NCI-H2196 (cell line): ENCODE results near the gene SYNGAP1.
A peak's percentile ranks its signal among the peaks of the same experiment; 100 is the strongest.
"Not testable (repeated sequence)": the region's sequence is repeated elsewhere in the genome, so short reads cannot be mapped to it uniquely, and the experiment has no call there.

ENCODE experiments used
- DNase-seq: peaks from one replicate; lab custom pipeline; 2025; ENCODE audit not compliant: unreplicated experiment; lab: John Stamatoyannopoulos, UW

SYNGAP1 gene

DNA sequence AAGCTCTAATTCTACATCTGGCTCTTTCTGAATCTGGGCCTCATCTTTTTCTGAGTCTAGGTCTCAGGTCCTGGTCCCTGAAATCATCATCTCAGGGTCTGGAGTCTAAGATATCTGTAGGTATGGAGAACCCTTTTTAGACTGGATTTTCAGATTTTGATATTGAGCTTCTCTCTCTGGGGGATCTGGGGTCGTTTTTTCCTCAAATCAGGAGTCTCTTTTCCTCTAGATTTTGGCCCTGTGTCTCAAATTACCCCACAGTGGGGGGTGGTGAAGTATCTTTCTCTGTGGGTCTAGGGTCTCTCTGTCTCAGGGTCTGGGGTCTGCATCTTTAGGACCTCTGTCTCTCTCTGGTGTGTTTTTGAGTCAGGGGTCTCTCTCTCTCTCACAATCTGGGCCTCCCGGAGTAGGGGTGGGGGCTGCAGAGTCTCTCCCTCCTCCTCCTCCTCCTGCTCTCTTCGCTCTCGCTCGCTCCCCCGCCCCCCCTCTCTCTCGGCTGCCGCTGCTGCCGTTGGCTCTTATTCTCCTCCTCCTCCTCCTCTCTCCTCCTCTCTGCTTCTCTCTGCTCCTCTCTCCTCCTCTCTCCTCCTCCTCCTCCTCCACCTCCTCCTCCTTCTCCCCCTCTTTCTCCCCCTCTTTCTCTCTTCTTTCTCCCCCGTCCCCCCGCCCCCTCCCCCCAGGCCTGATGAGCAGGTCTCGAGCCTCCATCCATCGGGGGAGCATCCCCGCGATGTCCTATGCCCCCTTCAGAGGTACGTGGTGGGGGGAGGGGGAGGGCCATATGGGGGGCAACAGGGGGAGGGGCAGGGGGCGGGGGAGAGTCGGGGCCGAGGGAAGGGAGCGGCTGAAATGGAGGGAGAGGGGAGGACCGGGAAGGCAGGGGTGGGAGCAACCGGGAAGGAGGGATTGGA lies at the start of gene SYNGAP1:
Gene SYNGAP1 (plus strand): TSS at position 486 of the 911 bp plus-strand sequence. CDS start 200 bp downstream, at position 686.
- DNase-seq, result peak; percentile 23

- DNase-seq, result not testable (repeated sequence)
Observed at GRCh38 chr6:33371901-33372300, 48.0 kb upstream of the SYNGAP1 start.

DNA sequence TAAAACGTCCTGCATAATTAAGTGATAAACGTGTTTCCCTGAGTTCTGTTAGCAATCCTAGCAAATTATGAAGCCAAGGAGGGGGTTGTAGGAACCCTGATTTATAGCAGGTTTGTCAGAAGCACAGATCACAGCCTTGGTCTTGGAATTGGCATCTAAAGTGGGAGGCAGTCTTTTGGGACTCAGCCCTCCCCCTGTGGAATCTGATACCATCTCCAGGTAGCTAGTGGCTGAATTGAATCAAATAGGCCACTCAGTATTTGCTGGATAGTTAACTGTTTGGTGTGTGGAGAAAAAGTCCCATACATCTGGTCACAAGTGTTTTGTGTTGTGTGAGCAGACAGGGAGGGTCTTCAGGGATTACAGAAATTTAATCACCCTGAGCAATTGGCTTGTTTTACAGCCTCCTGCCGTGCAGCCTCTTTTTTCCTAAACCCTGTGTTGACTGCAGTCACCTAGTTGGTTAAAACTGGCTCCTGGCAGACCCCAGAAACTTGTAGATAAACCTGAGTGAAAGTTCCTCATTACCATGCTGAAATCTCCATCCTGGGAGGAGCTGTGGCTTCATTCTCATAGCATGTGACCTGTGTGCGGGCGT lies 47.2 kb upstream of the SYNGAP1 start:
- no peak for DNase-seq

DNA sequence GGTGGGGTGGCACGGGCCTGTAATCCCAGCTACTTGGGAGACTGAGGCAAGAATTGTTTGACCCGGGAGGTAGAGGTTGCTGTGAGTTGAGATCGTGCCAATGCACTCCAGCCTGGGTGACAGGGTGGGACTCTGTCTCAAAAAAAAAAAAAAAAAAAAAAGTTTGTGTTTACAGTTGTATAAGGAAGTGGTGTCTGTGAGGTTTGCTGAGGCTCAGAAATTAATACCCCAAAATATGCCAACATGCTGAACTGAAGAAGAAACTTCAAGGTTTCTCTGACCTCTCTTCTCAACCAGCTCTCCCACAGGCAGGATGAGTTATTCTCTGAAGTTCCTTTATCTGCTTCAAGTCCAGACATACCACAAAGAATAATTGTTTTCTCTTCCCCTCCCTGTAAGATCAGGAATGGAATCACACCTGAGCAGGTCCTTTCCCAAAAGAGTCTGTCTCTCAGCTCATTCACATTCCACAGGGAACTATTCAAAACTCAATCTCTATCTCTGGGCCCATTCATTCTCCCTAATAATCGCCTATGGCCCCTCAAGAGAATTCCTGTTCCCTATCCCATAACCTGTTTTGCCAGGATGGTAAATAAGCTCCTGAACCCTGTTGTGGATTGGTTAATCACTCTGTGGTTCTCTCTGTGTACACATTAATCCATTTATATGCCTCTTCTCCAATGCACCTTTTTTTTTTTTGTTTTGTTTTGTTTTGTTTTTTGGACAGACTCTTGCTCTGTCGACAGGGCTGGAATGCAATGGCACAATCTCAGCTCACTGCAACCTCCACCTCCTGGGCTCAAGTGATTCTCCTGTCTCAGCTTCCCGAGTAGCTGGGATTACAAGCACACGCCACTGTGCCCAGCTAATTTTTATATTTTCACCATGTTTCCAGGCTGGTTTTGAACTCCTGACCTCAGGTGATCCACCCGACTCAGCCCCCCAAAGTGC lies 45.6 kb upstream of the SYNGAP1 start:
- DNase-seq, result no peak

DNA sequence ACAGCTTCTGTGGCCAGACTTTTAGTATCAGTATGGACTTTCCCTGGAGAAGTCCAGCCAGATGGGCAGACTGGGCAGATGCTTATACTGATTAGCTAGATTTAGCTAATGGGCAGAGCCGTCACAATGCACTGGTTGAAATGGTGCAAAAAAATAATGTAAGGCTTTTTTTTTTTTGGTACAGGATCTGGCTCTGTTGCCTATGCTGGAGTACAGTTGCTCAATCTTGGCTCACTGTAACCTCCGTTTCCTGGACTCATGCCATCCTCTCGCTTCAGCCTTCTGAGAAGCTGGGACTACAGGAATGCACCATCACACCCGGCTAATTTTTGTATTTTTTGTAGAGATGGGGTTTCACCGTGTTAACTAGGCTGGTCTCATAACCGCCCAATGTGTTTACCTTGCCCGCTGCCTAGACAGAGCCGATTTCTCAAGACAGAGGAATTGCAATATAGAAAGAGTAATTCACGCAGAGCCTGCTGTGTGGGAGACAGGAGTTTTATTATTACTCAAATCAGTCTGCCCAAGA lies 44.7 kb upstream of the SYNGAP1 start:
- peak; percentile 44 for DNase-seq

DNA sequence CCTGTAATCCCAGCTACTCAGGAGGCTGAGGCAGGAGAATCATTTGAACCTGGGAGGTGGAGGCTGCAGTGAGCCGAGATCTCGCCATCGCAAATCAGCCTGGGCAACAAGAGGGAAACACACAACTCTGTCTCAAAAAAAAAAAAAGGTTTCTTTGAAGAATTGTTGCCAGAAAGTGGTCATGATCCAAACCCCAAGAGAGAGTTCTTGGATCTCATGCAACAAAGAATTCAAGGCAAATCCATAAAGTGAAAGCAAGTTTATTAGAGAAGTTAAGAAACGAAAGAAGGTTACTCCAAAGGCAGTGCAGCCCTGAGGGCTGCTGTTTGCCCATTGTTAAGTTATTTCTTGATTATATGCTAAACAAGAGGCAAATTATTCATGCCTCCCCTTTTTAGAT lies 42.7 kb upstream of the SYNGAP1 start:
- DNase-seq, result no peak

DNA sequence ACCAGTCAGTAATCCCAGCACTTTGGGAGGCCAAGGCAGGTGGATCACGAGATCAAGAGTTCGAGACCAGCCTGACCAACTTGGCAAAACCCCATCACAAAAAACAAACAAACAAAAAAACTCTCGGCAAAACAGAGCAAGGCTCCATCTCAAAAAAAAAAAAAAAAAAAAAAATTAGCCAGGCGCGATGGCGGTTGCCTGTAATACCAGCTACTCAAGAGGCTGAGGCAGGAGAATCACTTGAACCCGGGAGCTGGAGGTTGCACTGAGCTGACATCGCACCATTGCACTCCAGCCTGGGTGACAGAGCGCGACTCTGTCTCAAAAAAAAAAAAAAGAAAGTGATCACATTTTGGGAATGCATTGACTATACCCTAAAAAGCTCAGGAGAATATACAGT lies 40.7 kb upstream of the SYNGAP1 start:
- not testable (repeated sequence) for DNase-seq

DNA sequence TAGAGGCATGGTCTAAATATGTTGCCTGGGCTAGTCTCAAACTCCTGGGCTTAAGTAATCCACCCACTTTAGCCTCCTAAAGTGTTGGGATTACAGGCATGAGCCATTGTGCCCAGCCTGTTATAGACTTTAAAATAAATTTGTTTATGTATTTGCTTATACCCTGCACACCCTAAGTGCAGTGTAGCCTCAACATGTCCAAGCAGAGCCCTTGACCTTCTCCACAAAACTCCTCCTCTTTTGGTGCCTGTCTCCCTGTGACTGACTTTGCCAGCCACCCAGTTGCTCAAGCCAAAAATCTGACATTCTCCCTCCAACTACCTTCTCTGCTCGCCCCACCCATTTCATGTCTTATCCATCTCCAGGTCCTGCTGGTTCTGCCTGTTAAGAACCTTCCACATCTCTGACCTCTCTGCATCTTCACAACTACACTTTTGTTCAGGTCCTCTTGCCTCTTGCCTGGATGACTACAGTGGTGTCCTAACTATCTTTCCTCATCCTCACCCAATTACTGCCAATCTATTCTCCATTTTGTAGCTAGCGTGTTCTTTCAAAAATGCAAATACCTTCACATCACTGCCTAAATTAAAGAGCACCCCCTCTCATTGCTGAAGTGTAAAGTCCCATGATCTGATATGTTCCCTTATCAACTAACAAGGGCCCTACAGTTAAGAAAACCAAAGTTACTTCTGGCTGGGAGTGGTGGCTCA lies 39.4 kb upstream of the SYNGAP1 start:
- DNase-seq, result no peak

GRCh38 chr6:33383427-33384185 lies 36.3 kb upstream of the SYNGAP1 start:
- no peak for DNase-seq

DNA sequence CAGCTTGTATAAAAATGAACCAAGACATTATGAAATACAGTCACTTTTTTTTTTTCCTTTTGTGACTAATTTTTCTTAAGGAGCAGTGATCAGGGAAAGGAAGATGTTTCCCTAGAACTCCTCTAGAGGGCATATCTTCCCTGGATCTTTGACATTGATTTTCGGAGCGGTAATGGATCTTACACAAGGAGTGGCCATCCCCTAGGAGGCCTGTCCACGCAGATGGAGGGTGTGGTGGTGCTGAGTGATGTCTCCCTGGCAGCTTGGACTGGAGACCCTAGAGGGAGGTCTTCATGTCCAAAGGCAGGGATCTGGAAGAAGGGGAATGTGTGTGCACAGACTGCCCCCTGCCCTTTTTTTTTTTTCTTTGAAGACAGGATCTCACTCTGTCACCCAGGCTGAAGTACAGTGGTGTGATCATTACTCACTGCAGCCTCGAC lies 35.3 kb upstream of the SYNGAP1 start:
- no peak for DNase-seq

DNA sequence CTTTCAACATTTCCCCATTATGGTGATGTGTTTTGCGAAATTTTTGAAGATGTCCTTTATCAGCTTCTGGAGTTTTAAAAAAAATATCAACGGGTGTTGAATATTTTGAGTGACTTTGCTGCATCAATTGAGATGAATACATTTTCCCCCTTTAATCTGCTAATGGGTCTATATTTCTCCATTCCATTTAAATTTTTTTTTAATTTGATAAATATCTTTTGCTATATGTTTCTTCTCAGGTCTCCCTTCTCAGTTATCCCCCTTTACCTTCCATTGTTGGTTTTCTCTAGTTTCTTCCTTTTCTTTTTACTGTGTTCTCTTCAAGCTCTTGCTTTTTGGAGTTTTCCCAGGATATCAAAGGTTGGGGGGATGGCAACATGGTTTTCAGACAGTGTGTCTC lies 29.7 kb upstream of the SYNGAP1 start:
- DNase-seq, result no peak

- no peak for DNase-seq
Observed at GRCh38 chr6:33390767-33391277, 29.0 kb upstream of the SYNGAP1 start.

DNA sequence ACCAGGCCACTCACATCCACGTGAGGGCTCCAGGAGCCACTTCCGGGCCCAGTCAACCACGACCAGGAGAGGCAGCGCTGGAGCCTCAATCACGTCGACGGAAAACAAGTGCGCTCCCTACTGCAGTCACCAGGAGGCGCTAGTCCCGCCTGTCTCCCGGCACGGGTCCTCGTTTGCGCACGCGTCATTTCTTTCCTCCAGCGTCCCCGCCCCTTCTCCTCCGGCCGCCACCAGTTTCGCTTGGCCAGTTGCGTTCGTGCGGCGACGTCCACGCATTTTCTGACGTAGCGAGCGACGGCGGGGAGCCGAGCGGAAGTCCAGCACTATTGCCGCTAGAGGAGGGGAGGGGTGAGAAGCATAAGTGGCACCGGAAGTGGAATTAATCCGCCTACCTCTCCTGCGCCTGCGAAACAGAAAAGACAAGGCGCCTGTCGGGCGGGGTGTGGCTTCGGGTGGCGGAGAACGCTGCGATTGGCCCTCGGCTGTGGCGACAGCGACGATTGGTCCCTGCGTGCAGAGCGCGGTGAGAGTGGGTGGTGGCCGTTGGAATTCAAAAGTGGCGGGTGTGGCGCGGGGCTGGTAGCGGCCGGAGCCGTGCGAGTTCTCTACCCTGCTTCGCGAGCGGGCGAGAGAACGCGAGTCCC lies 28.5 kb upstream of the SYNGAP1 start, which contains the start of gene KIFC1:
Gene KIFC1 (plus strand): TSS at position 546 of the 644 bp plus-strand sequence. CDS start 163 bp downstream, outside the sequence.
- peak; percentile 99 for DNase-seq

DNA sequence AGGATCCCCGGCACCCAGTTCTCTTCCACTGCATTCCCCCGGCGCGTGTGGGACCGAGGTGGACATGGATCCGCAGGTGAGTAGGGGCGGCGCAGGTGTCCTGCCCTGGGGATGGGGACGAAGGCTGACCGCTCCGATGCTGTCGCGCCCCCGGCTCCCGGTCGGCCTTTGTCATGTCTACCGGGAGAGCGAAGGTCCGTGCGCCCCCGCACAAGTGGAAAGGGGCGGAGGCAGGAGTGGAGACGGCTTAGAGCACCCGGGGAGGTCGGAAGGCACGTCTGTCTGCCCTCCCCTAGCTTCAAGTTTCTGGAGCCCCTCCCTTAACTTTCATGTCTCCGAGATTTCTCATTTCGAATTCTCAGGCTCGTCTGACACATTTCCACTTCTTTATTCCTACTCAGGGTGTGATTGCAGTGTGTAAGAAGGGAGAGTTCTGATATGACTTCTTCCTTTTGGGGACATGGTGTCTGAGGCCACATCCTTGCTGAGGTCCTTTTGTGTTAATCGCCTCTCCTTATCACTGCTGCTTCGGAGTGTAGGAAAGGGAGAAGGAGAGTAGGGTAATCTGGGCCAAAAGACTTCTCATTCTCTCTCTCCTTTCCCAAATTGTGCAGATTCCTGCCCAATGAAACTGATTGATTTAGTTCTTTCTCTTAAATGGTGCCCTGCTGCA lies 27.8 kb upstream of the SYNGAP1 start:
- DNase-seq, result no peak

DNA sequence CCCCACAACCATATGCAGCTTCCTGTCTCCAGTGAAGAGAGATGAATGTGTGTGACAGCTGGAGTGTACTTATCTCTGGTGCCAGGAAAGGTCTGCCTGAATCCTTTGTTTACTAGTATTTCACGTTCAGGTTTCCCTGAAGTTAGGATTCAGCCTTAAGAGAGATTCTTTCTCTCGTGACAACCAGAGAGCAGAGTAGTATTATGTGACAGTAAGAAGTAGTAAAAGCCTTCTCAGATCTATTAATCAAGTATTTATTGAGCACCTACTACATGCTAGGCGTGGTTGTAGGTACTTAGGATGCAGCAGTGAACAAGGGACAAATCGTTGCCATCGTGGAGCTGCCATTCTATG lies 27.3 kb upstream of the SYNGAP1 start:
- no peak for DNase-seq

- no peak for DNase-seq
Observed at GRCh38 chr6:33392979-33393378, 26.9 kb upstream of the SYNGAP1 start.

DNA sequence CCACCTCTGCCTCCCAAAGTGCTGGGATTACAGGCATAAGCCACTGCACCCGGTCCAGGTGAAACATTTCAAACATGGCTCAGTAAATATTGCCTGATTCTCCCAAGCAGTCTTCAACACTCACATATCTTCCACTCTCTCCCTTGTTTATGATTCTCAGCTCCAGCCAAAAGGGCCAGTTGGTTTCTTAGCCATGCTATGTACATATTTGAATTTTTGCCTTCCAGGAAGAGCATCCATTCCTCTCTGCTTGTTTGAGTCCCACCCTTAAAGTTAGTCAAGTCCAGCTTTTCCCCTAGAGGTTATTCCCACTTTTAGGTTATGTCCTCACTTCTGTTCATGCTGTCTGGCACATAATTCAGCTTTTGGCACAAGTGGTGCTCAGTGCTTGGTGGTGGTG lies 22.3 kb upstream of the SYNGAP1 start:
- DNase-seq, result no peak

GRCh38 chr6:33398601-33399000 lies 21.3 kb upstream of the SYNGAP1 start:
- not testable (repeated sequence) for DNase-seq
